ENCODE results near the gene SPOCD1. TPM values are rescaled to one million over a fixed set of nuclear protein-coding genes. Genes with fewer than 3 reads are reported as not detected.

SPOCD1 gene
- total and polyA plus RNA-seq, 4 donors, result under 0.01 to 0.19 (median 0.12) TPM; not detected in 1

- H3K27ac ChIP-seq (ENCODE audit: low read depth in 1 of 2, low read length in 2 of 2), result no peak overlapping the region
- TF ChIP-seq YY1 (IDR thresholded peaks at IDR 0.05) (no peak), TAF1 (conservative IDR thresholded peaks at IDR 0.05) (no peak), ZBTB33 (IDR thresholded peaks at IDR 0.05) (no peak), HNF4A (conservative IDR thresholded peaks at IDR 0.05) (no peak), JUND (IDR thresholded peaks at IDR 0.05) (no peak), EGR1 (IDR thresholded peaks at IDR 0.05; ENCODE audit: low read depth in 2 of 2) (no peak), REST (IDR thresholded peaks at IDR 0.05) (no peak), CTCF (IDR thresholded peaks at IDR 0.05; ENCODE audit: low read depth, low read length, missing input control) (no peak), RAD21 (IDR thresholded peaks at IDR 0.05) (no peak), FOXA2 (IDR thresholded peaks at IDR 0.05) (no peak), HNF4G (IDR thresholded peaks at IDR 0.05) (no peak), FOXA1 (IDR thresholded peaks at IDR 0.05) (no peak), ATF3 (IDR thresholded peaks at IDR 0.05) (no peak), RXRA (IDR thresholded peaks at IDR 0.05) (no peak), GABPA (IDR thresholded peaks at IDR 0.05 in 1 of 2, conservative IDR thresholded peaks at IDR 0.05 in 1 of 2) (no peak), SP1 (IDR thresholded peaks at IDR 0.05) (no peak), MAX (IDR thresholded peaks at IDR 0.05) (no peak), NR2F2 (IDR thresholded peaks at IDR 0.05) (no peak)
- H3K4me1 ChIP-seq (ENCODE audit: control insufficient read depth in 4 of 4, insufficient read depth in 4 of 4, low read length in 3 of 4), result peaks cover 7 to 18% (median 10%) of the 10 kb centered on the region in 4 donors
- 93% methylated on average over 30 of the region's 30 CpGs for WGBS
- no peaks in the 10 kb centered on the region for H3K36me3 ChIP-seq (ENCODE audit: control insufficient read depth in 4 of 4, insufficient read depth in 3 of 4, low read depth in 1 of 4, low read length in 3 of 4)
- no peak overlapping the region for H3K9ac ChIP-seq (ENCODE audit: low read depth in 1 of 2, low read length in 2 of 2)
- no peaks in the 10 kb centered on the region for H3K9me3 ChIP-seq (ENCODE audit: control insufficient read depth in 4 of 4, low read length in 3 of 4)
- no peak for DNase-seq (ENCODE audit: low spot score)
- H3K27me3 ChIP-seq (ENCODE audit: control insufficient read depth in 4 of 4, insufficient read depth in 4 of 4, low read length in 3 of 4), result no peaks in the 10 kb centered on the region
- no peak overlapping the region for H3K4me3 ChIP-seq (ENCODE audit: low read depth in 1 of 3, low read length in 3 of 3)
Measured at GRCh38 chr1:31755850-31756492, 59.9 kb downstream of the SPOCD1 start.

Measured in liver (tissue), 9 donors.